Endothelial cell of umbilical vein (primary cell): ENCODE results near the gene C19orf33. TPM values are rescaled to one million over a fixed set of nuclear protein-coding genes. Genes with fewer than 3 reads are reported as not detected.

Experiments
- BruUV-seq: library from RNA; stranded (reverse); fragments of 400-500 nt; replicated peaks from 2 replicates; lab custom pipeline; 2021; lab: Mats Ljungman, UMichigan
- CTCF ChIA-PET: fragments of 300-600, 350-600 bp; sonication (Branson Sonifier 250); formaldehyde crosslinking; loops from one replicate; lab custom pipeline; 2021; ENCODE audit warnings: antibody characterized with exemption, inconsistent platforms; lab: Charles Lee
- POLR2A ChIA-PET: fragments of 300-600, 350-600 bp; sonication (Branson Sonifier 250); formaldehyde crosslinking; loops from one replicate; lab custom pipeline; 2021; ENCODE audit warnings: antibody characterized with exemption, inconsistent platforms; lab: Charles Lee
- DNase-seq: peaks from one replicate; pipeline ENCODE4 v3.0.0-alpha.2; 2011; ENCODE audit warnings: low read depth, low spot score
- FAIRE-seq: peaks from 2 replicates; lab custom pipeline; 2011; peaks lifted over from hg19 to GRCh38; lab: Jason Lieb, UNC
- H2AFZ ChIP-seq: 2 replicates; pipeline ENCODE4 v1.6.0; 2012; ENCODE audit warnings: low read depth, low read length, control low read depth, inconsistent platforms
- H3K27ac ChIP-seq: 2 replicates; pipeline ENCODE4 v1.5.1; 2011; ENCODE audit warnings: low read depth, mild to moderate bottlenecking, control low read depth, low read length, moderate library complexity; ENCODE audit not compliant: insufficient read depth
- H3K27me3 ChIP-seq, 2 experiments: 2 replicates each; pipeline versions ENCODE4 v1.6.0 to v1.6.1; 2011; ENCODE audit warnings: low read length in 2 of 2, mixed read lengths in 1 of 2; ENCODE audit not compliant: control insufficient read depth in 2 of 2, insufficient read depth in 2 of 2
- H3K36me3 ChIP-seq, 2 experiments: 2 replicates in 1 of 2; 3 replicates in 1 of 2; pipeline ENCODE4 v1.5.1; 2011; ENCODE audit warnings: low read length in 2 of 2, mild to moderate bottlenecking in 1 of 2, moderate library complexity in 1 of 2; ENCODE audit not compliant: control insufficient read depth in 2 of 2, insufficient read depth in 2 of 2; ENCODE audit errors: extremely low read depth in 1 of 2
- H3K4me1 ChIP-seq: 3 replicates; pipeline ENCODE4 v1.5.1; 2011; ENCODE audit warnings: mild to moderate bottlenecking, low read length; ENCODE audit not compliant: control insufficient read depth, insufficient read depth; ENCODE audit errors: extremely low read depth
- H3K4me2 ChIP-seq: 2 replicates; pipeline ENCODE4 v1.6.1; 2011; ENCODE audit warnings: low read length, control low read depth, mixed read lengths; ENCODE audit not compliant: insufficient read depth
- H3K4me3 ChIP-seq, 3 experiments: fragments of 200-600 bp in 1 of 3; sonication (generic), shearing (Covaris generic) in 1 of 3; replicated peaks in 1 of 3; 2 replicates each; pipeline ENCODE4 v1.5.1; 2011 to 2016; ENCODE audit warnings: control low read depth in 3 of 3, low read length in 3 of 3, mild to moderate bottlenecking in 2 of 3, inconsistent platforms in 1 of 3, low read depth in 1 of 3, moderate library complexity in 1 of 3; ENCODE audit not compliant: insufficient read depth in 1 of 3
- H3K79me2 ChIP-seq: 2 replicates; pipeline ENCODE4 v1.6.0; 2012; ENCODE audit warnings: low read length, inconsistent platforms; ENCODE audit not compliant: control insufficient read depth, insufficient read depth
- H3K9ac ChIP-seq: replicated peaks from 2 replicates; pipeline ENCODE3; 2011; ENCODE audit warnings: low read length, control low read depth; ENCODE audit not compliant: insufficient read depth; ENCODE audit errors: extremely low read depth
- H3K9me1 ChIP-seq: replicated peaks from 3 replicates; pipeline ENCODE4 v1.6.0; 2011; ENCODE audit warnings: mild to moderate bottlenecking, low read length; ENCODE audit not compliant: control insufficient read depth, insufficient read depth; ENCODE audit errors: extremely low read depth
- H3K9me3 ChIP-seq: replicated peaks from 2 replicates; pipeline ENCODE4 v1.5.1; 2012; ENCODE audit warnings: low read length, inconsistent platforms; ENCODE audit not compliant: control insufficient read depth, insufficient read depth
- H4K20me1 ChIP-seq: replicated peaks from 2 replicates; pipeline ENCODE3; 2011; ENCODE audit warnings: mild to moderate bottlenecking, low read length; ENCODE audit not compliant: control insufficient read depth, insufficient read depth; ENCODE audit errors: extremely low read depth
- CTCF ChIP-seq, 2 donors: IDR thresholded peaks; 1 replicate in 1 of 2; 2 replicates in 1 of 2; pipeline ENCODE4 v1.5.1; 2011; ENCODE audit warnings: low read length in 2 of 2, mild to moderate bottlenecking in 2 of 2, moderate library complexity in 2 of 2, control low read depth in 1 of 2, inconsistent platforms in 1 of 2, low read depth in 1 of 2; ENCODE audit not compliant: insufficient read depth in 1 of 2; ENCODE audit errors: extremely low read depth in 1 of 2
- EZH2 ChIP-seq: IDR thresholded peaks from 2 replicates; pipeline ENCODE4 v1.6.1; 2012; ENCODE audit warnings: borderline replicate concordance, low read depth, mild to moderate bottlenecking, moderate library complexity, low read length, inconsistent platforms; ENCODE audit not compliant: severe bottlenecking
- FOS ChIP-seq: IDR thresholded peaks from 2 replicates; pipeline ENCODE4 v1.6.1; 2011; ENCODE audit warnings: mild to moderate bottlenecking, low read length, moderate library complexity, borderline replicate concordance; ENCODE audit not compliant: insufficient read depth
- GATA2 ChIP-seq: IDR thresholded peaks from 2 replicates; pipeline ENCODE4 v1.7.0; 2011; ENCODE audit warnings: low read depth, mild to moderate bottlenecking, moderate library complexity, mixed read lengths, low read length; ENCODE audit not compliant: insufficient read length, insufficient read depth
- JUN ChIP-seq: IDR thresholded peaks from 2 replicates; pipeline ENCODE4 v1.6.1; 2011; ENCODE audit warnings: borderline replicate concordance, low read depth; ENCODE audit not compliant: insufficient read length, insufficient read depth
- MAX ChIP-seq: IDR thresholded peaks from 2 replicates; pipeline ENCODE4 v1.6.1; 2011; ENCODE audit not compliant: insufficient read depth, insufficient read length
- MYC ChIP-seq: IDR thresholded peaks from one replicate; pipeline ENCODE4 v1.6.1; 2011; ENCODE audit warnings: mild to moderate bottlenecking, low read depth, low read length
- POLR2A ChIP-seq: IDR thresholded peaks from 2 replicates; pipeline ENCODE4 v1.6.1; 2012; ENCODE audit warnings: low read depth, mild to moderate bottlenecking, control low read depth, low read length
- POLR2AphosphoS5 ChIP-seq: IDR thresholded peaks from 2 replicates; pipeline ENCODE4 v1.6.1; 2012; ENCODE audit warnings: low read depth, mild to moderate bottlenecking, control low read depth, low read length, moderate library complexity; ENCODE audit not compliant: insufficient read depth
- dilution Hi-C: fragments of 300-500 bp; cut with MboI; formaldehyde crosslinking; loops from one replicate; pipeline ENCODE4 v1.15.0; 2019; ENCODE audit warnings: low sequenced_read_pairs; ENCODE audit not compliant: extremely low pct_ligation_motif_present
- intact Hi-C: fragments of 100-400 bp; cut with micrococcal nuclease; formaldehyde crosslinking; loops from one replicate; pipeline ENCODE4 v1.10.0; 2022
- polyA plus RNA-seq, 4 experiments: library from polyadenylated mRNA; depleted of rRNA in 3 of 4; stranded (reverse) in 3 of 4; unstranded in 1 of 4; fragments of >200 nt; gene quantifications; 2 replicates each; pipeline versions ENCODE4 v1.2.1 to v1.2.3, GENCODE V29; 2011 to 2012; ENCODE audit warnings: missing spikeins in 1 of 4
- total RNA-seq: library from RNA; stranded (reverse); gene quantifications from 2 replicates; pipeline ENCODE4 v1.2.3, GENCODE V29; 2021

Gene C19orf33
- total and polyA plus RNA-seq, 2 donors (not counting 3 experiments of a cell fraction or from before 2014, with no cell fraction given): 4.3 to 34.1 TPM

GRCh38 chr19:38333245-38333644 lies 29.2 kb downstream of the C19orf33 start:
- dilution Hi-C loops (no loop called here), intact Hi-C loops (loop anchor here (10.0 kb wide), 1 partner anchor 188 kb away; no protein-coding TSS in a partner anchor)
- no peaks in the 10 kb centered on the region for H4K20me1 ChIP-seq
- BruUV-seq: no TSS peak
- FAIRE-seq (no peak), DNase-seq (no peak)
- H3K9me1 ChIP-seq: no peaks in the 10 kb centered on the region
- no peaks in the 10 kb centered on the region for H3K27me3 ChIP-seq
- peaks cover 3% of the 10 kb centered on the region for H3K4me1 ChIP-seq
- no peaks in the 10 kb centered on the region for H3K9me3 ChIP-seq
- H3K36me3 ChIP-seq: no peaks in the 10 kb centered on the region
- H2AFZ ChIP-seq: no peak overlapping the region
- CTCF ChIA-PET: interaction anchor here (0.5 to 4.1 kb wide), 4 partner anchors 70 to 96 kb away, joined by 3 to 123 read pairs (median 4); partner anchors contain the start of gene FAM98C
- no peaks in the 10 kb centered on the region for H3K79me2 ChIP-seq
- no peak overlapping the region for H3K9ac ChIP-seq
- POLR2A ChIA-PET: interaction anchor here (0.7 kb wide), 1 partner anchor 98 kb away, joined by 5 read pairs; no protein-coding TSS in a partner anchor
- no peak overlapping the region for H3K27ac ChIP-seq
- no peak overlapping the region for H3K4me2 ChIP-seq
- H3K4me3 ChIP-seq: no peak overlapping the region
- TF ChIP-seq JUN (no peak), GATA2 (no peak), MAX (no peak), POLR2A (no peak), FOS (no peak), CTCF (IDR thresholded peaks at IDR 0.05; ENCODE audit: extremely low read depth in 1 of 2, insufficient read depth in 1 of 2, low read depth in 1 of 2, low read length in 2 of 2) (no peak), MYC (no peak), POLR2AphosphoS5 (no peak), EZH2 (no peak)
